Activated CD8-positive, alpha-beta memory T cell treated with anti-CD3 and anti-CD28 coated beads for 36 hours (primary cell): ENCODE results near the gene ZNF689. TPM values are rescaled to one million over a fixed set of nuclear protein-coding genes. Genes with fewer than 3 reads are reported as not detected.

Source experiments
- CTCF ChIA-PET: fragments of 350-600 bp; sonication (Branson Sonifier 250); formaldehyde crosslinking; loops from one replicate; lab custom pipeline; 2021; ENCODE audit warnings: antibody characterized with exemption; lab: Charles Lee
- POLR2A ChIA-PET: fragments of 350-600 bp; sonication (Branson Sonifier 250); formaldehyde crosslinking; loops from one replicate; lab custom pipeline; 2021; ENCODE audit warnings: antibody characterized with exemption; lab: Charles Lee
- total RNA-seq, 2 experiments: library from RNA; stranded (reverse); gene quantifications; one replicate each; pipeline ENCODE4 v1.2.3, GENCODE V29; 2021

Gene ZNF689
- total RNA-seq, 2 experiments from 2014 or later: 12.5 to 12.7 TPM

DNA sequence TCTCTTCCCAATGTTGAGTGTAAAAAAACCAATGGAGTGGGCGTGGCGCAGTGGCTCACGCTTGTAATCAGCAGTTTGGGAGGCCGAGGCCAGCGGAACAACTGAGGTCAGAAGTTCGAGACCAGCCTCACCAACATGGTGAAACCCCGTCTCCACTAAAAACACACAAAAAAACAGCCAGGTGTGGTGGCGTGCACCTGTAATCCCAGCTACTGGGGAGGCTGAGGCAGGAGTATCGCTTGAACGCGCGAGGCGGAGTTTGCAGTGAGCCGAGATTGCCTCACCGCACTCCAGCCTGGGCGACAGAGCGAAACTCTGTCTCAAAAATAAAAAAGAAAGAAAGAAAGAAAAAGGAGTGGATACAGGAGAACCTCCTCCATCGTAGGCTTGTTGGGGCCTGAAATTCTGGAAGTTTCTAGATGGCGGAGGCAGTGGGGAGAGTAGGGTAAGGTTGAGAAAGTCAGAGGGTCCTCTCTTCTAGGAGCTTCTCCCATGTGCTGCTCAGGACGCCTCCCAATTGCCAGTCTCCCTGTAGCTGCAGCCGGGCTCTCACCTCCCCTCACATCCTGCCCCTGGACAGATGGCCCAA, 51.3 kb downstream of the ZNF689 start:
- CTCF ChIA-PET: interaction anchor here (0.5 to 3.2 kb wide), 11 partner anchors 8 to 149 kb away, joined by 3 to 31 read pairs (median 5); partner anchors contain the start of genes DCTPP1, ZNF688, ZNF689 and ZNF747
- POLR2A ChIA-PET: interaction anchor here (0.5 to 2.6 kb wide), 9 partner anchors 8 to 607 kb away, joined by 3 to 35 read pairs (median 8); partner anchors contain the start of genes FBRS, ZNF688, ZNF689 and ZNF747

DNA sequence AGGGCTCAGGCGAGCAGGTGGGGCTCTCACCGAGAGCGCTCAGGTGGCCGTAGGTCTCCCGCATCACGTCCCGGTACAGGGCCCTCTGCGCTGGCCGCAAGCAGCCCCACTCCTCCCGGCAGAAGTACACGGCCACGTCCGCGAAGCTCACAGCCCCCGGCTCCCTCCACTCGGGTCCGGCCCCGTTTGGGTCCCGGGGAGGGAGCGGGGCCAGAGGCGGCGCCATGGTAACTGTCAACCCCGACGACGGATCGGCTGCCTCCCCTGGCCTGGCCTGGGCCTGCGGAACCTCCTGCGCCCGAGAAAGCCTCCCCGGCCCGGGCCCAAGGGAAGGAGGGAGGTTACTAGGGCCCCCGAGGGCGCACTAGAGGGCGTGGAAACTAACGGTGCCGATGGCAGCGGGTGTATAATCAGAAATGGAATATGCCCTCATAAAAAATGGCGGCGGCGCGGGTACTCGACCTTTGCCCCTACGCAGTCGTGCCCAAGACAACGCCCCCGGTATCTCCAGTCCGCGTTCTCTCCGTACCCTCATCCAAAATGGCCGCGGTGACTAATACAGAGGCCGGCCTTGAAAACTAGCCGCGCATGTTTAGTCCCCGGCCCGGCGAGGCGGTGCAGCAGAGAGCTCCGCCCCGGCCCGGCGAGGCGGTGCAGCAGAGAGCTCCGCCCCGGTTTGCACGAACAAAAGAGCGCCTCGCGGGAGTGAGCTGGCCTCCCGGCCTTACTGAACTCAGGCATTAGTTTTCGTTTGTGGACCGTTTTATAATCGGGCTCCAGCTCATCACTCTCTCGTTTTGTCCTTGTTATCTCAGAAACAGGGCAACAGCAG, 52.0 kb downstream of the ZNF689 start, which contains the start of gene ZNF764:
ZNF764 (minus strand) TSS at position 418 of the 832 bp plus-strand sequence; CDS start at position 226, 192 bp downstream.
- POLR2A ChIA-PET: interaction anchor here (0.5 to 2.6 kb wide), 12 partner anchors 9 to 608 kb away, joined by 3 to 35 read pairs (median 6); partner anchors contain the start of genes FBRS, ZNF688, ZNF689 and ZNF747
- CTCF ChIA-PET: interaction anchor here (0.5 to 3.2 kb wide), 18 partner anchors 8 to 149 kb away, joined by 3 to 31 read pairs (median 4); partner anchors contain the start of genes DCTPP1, ZNF688, ZNF689 and ZNF747

GRCh38 chr16:30557707-30557956, 52.6 kb downstream of the ZNF689 start:
- CTCF ChIA-PET: interaction anchor here (0.8 to 3.2 kb wide), 12 partner anchors 13 to 148 kb away, joined by 3 to 31 read pairs (median 4); partner anchors contain the start of genes DCTPP1, ZNF688 and ZNF747
- POLR2A ChIA-PET: interaction anchor here (0.5 to 2.6 kb wide), 9 partner anchors 9 to 101 kb away, joined by 3 to 35 read pairs (median 8); partner anchors contain the start of genes FBRS, ZNF688, ZNF689 and ZNF747

DNA sequence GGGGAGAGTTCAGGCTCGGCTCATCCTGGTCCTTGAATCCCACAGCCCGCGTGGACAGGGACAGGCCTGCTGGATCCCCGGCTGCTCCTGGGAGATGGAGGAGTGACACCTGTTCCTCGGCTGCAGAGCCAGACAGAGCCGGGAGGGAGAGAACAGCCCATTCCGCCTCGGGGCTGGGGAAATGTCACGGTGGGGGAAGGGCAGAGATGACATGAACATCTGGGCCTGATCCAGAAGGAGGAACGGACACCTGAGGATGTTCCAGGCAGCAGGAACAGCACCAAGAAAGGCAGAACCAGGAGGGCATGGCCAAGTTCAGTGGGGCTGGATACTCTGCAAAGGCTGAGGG, 54.1 kb downstream of the ZNF689 start:
- CTCF ChIA-PET: interaction anchor here (1.2 to 1.3 kb wide), 2 partner anchors 25 to 83 kb away, joined by 3 to 4 read pairs; partner anchors contain the start of gene ITGAL
- POLR2A ChIA-PET: no interaction called here

- ChIA-PET POLR2A (no interaction called here), CTCF (interaction anchor here (0.8 kb wide), 1 partner anchor 138 kb away, joined by 3 read pairs; no protein-coding TSS in a partner anchor)
These were observed 54.7 kb downstream of the ZNF689 start for GRCh38 chr16:30555315-30556124.

DNA sequence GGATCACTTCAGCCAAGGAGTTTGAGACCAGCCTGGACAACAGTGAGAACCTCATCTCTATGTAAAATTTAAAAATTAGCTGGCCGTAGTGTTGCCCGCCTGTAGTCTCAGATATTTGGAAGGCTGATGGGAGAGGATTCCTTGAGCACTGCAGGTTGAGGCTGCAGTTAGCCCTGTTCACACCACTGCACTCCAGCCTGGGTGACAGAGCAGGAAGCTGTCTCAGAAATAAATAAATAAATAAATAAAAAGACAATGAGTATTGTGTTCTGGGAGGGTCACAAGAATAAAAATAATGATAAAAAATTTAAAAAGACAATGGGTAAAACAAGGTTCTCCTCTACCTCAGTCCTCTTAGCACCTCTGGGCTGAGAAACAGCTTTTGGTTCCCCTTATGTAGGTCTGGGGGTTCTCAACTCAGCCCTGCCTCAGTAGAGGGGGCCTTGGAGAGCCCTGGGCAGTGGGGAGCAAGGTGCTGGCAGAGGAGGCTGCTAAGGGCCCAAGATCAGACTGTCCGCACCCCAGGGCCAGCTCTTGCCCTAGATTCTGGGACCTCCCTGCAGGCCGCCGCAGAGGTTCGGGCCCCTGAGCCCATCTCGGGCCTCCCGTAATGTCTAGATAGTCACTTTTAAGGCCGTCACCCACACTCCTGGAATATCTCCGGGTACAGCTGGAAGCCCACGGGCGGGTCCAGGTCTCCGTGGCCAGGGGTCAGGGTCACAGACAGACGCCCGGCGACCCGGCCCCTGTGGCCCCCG, 55.5 kb downstream of the ZNF689 start:
- CTCF ChIA-PET: interaction anchor here (0.8 kb wide), 1 partner anchor 137 kb away, joined by 3 read pairs; no protein-coding TSS in a partner anchor
- POLR2A ChIA-PET: no interaction called here

DNA sequence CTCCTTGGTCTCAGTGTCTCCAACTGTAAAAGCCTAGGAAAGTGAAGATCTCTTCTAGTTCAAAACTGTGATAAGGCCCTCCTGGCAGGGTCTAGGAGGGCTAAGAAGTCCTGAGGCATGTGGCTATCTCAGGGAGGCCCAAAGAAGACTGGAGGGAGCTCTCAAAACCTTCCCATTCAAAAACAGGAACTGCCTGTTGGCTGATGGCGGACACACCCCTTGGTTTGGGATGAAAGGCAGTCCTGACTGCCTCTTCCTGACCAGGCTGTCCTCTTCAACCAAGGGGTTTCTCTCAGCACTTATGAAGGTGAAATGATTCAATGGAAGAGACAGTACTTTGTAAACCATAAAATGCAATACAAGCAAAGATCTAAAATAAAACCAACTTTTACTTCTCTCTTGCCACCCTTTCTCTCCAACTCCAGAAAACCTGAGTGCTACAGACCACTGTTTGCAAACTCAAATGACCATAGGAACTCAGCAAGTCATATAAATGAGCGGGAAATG, 56.7 kb downstream of the ZNF689 start:
- POLR2A ChIA-PET: interaction anchor here (0.6 to 1.1 kb wide), 2 partner anchors 14 to 1714 kb away, joined by 3 to 10 read pairs; no protein-coding TSS in a partner anchor
- CTCF ChIA-PET: no interaction called here

- POLR2A ChIA-PET: interaction anchor here (0.6 to 1.1 kb wide), 2 partner anchors 14 to 1714 kb away, joined by 3 to 10 read pairs; no protein-coding TSS in a partner anchor
- CTCF ChIA-PET: interaction anchor here (0.7 kb wide), 1 partner anchor 16 kb away, joined by 3 read pairs; no protein-coding TSS in a partner anchor
These were observed 57.2 kb downstream of the ZNF689 start for GRCh38 chr16:30552956-30553355.

Other genes starting within 250 kb of the ZNF689 start
- gene TBC1D10B, start 239.9 kb downstream of the ZNF689 start, total RNA-seq: 10 to 100 TPM; 56.9 to 57.8 TPM
- 1 to 10 TPM in 1 of 2 experiments, under 1 TPM in 1; 0.80 to 1.6 TPM for gene MYL11, start 235.6 kb downstream of the ZNF689 start, total RNA-seq
- gene SEPTIN1, start 227.8 kb downstream of the ZNF689 start, total RNA-seq: 100 to 1,000 TPM; 186 to 194 TPM
- 10 to 100 TPM; 16.9 to 18.2 TPM for gene ZNF48, start 215.0 kb downstream of the ZNF689 start, total RNA-seq
- gene ZNF771, start 202.8 kb downstream of the ZNF689 start, total RNA-seq: 1 to 10 TPM; 7.5 to 8.3 TPM
- 100 to 1,000 TPM; 182 TPM for gene DCTPP1, start 180.4 kb downstream of the ZNF689 start, total RNA-seq
- gene SEPHS2, start 164.5 kb downstream of the ZNF689 start, total RNA-seq: 10 to 100 TPM; 70.8 to 71.3 TPM
- gene ITGAL, start 137.6 kb downstream of the ZNF689 start, total RNA-seq: 100 to 1,000 TPM; 222 to 233 TPM
- 10 to 100 TPM; 14.6 to 15.7 TPM for gene ZNF768, start 83.8 kb downstream of the ZNF689 start, total RNA-seq
- gene ZNF747, start 75.5 kb downstream of the ZNF689 start, total RNA-seq: 10 to 100 TPM; 13.6 to 15.0 TPM
- gene ZNF764, start 52.0 kb downstream of the ZNF689 start, total RNA-seq: 10 to 100 TPM; 14.1 to 15.0 TPM
- gene ZNF688, start 38.7 kb downstream of the ZNF689 start, total RNA-seq: 10 to 100 TPM in 1 of 2 experiments, 1 to 10 TPM in 1; 9.4 to 10.0 TPM
- gene ZNF785, start 24.7 kb downstream of the ZNF689 start, total RNA-seq: 10 to 100 TPM; 13.8 to 14.5 TPM
- gene PRR14, start 40.6 kb upstream of the ZNF689 start, total RNA-seq: 10 to 100 TPM; 87.8 to 95.1 TPM
- gene FBRS, start 48.0 kb upstream of the ZNF689 start, total RNA-seq: 100 to 1,000 TPM; 107 to 119 TPM
- gene SRCAP, start 88.8 kb upstream of the ZNF689 start, total RNA-seq: 10 to 100 TPM; 70.8 to 73.5 TPM
- gene PHKG2, start 138.0 kb upstream of the ZNF689 start, total RNA-seq: 10 to 100 TPM; 34.5 to 34.7 TPM
- 1 to 10 TPM; 5.3 to 6.3 TPM for gene CFAP119, start 151.7 kb upstream of the ZNF689 start, total RNA-seq
- 100 to 1,000 TPM; 125 to 129 TPM for gene RNF40, start 151.9 kb upstream of the ZNF689 start, total RNA-seq
- gene ZNF629, start 176.8 kb upstream of the ZNF689 start, total RNA-seq: 1 to 10 TPM; 5.4 to 5.5 TPM